Muscle layer of colon (tissue), 2 donors: ENCODE measurements around the gene ELOVL7.

Experiments
- H3K27ac ChIP-seq: one replicate; pipeline ENCODE4 v1.7.0; 2013; ENCODE audit warnings: low read depth, mild to moderate bottlenecking, low read length, moderate library complexity
- H3K27me3 ChIP-seq, 2 donors: one replicate each; pipeline ENCODE4 v1.7.0; 2013; ENCODE audit warnings: low read length in 2 of 2, mild to moderate bottlenecking in 2 of 2; ENCODE audit not compliant: insufficient read depth in 2 of 2, control insufficient read depth in 1 of 2
- H3K36me3 ChIP-seq: one replicate; pipeline ENCODE4 v1.7.0; 2013; ENCODE audit warnings: mild to moderate bottlenecking, low read length; ENCODE audit not compliant: insufficient read depth
- H3K4me1 ChIP-seq: one replicate; pipeline ENCODE4 v1.7.0; 2013; ENCODE audit warnings: mild to moderate bottlenecking, low read length; ENCODE audit not compliant: insufficient read depth
- H3K4me3 ChIP-seq, 2 donors: one replicate each; pipeline ENCODE4 v1.7.0; 2013; ENCODE audit warnings: low read length in 2 of 2, low read depth in 1 of 2, mild to moderate bottlenecking in 1 of 2, moderate library complexity in 1 of 2
- H3K9ac ChIP-seq: one replicate; pipeline ENCODE4 v1.7.0; 2013; ENCODE audit warnings: low read length
- H3K9me3 ChIP-seq: one replicate; pipeline ENCODE4 v1.7.0; 2013; ENCODE audit warnings: mild to moderate bottlenecking, low read length
- donor health status: abdominal sarcoma.
- donor health status: Adenocarcinoma of cecum.

Gene ELOVL7

GRCh38 chr5:60705144-60705543 is 138.9 kb downstream of the ELOVL7 start:
- Histone ChIP-seq H3K9ac (no peak overlapping the region), H3K4me1 (peaks cover 3% of the 10 kb centered on the region), H3K4me3 (no peak overlapping the region), H3K9me3 (no peaks in the 10 kb centered on the region), H3K27me3 (no peaks in the 10 kb centered on the region), H3K36me3 (no peaks in the 10 kb centered on the region), H3K27ac (no peak overlapping the region)

- H3K27ac ChIP-seq: no peak overlapping the region
- H3K4me1 ChIP-seq: peaks cover 3% of the 10 kb centered on the region
- no peaks in the 10 kb centered on the region for H3K36me3 ChIP-seq
- no peaks in the 10 kb centered on the region for H3K27me3 ChIP-seq
- H3K9me3 ChIP-seq: no peaks in the 10 kb centered on the region
- no peak overlapping the region for H3K9ac ChIP-seq
- H3K4me3 ChIP-seq: no peak overlapping the region
Observed at GRCh38 chr5:60703944-60704343, 140.1 kb downstream of the ELOVL7 start.
